ENCODE results near the gene KCNG2.

- no peak for TF ChIP-seq CTCF (IDR thresholded peaks at IDR 0.05)
- TF ChIP-seq POLR2A (IDR thresholded peaks at IDR 0.05), result no peak
Observed at GRCh38 chr18:79869591-79870300, 72.0 kb downstream of the KCNG2 start.
